SU-DHL-6 (cell line): ENCODE measurements around the gene DDX17.

ENCODE experiments used
- H2AFZ ChIP-seq: fragments of 200-600 bp; sonication (generic); 2 replicates; pipeline ENCODE4 v1.6.1; 2014; ENCODE audit warnings: low read depth, mild to moderate bottlenecking, moderate library complexity, mixed read lengths, antibody characterized with exemption, low read length; ENCODE audit not compliant: severe bottlenecking
- H3F3A ChIP-seq: fragments of 200-600 bp; shearing (Covaris generic); 2 replicates; pipeline ENCODE4 v1.6.0; 2016; ENCODE audit warnings: antibody characterized with exemption, mild to moderate bottlenecking; ENCODE audit not compliant: insufficient read depth
- H3K27ac ChIP-seq: fragments of 200-600 bp; sonication (generic); 2 replicates; pipeline ENCODE4 v1.5.1; 2016; ENCODE audit warnings: low read depth, mild to moderate bottlenecking, low read length, moderate library complexity, mixed read lengths
- H3K27me3 ChIP-seq: fragments of 200-600 bp; sonication (generic), shearing (Covaris generic); 2 replicates; pipeline ENCODE4 v1.6.0; 2014; ENCODE audit warnings: mild to moderate bottlenecking, low read length
- H3K36me3 ChIP-seq: fragments of 200-600 bp; sonication (generic); 2 replicates; pipeline ENCODE4 v1.6.1; 2014; ENCODE audit warnings: mild to moderate bottlenecking, low read length, mixed read lengths
- H3K4me2 ChIP-seq: fragments of 300-600, 200-600 bp; shearing (Covaris generic), sonication (generic); 2 replicates; pipeline ENCODE4 v1.6.0; 2014; ENCODE audit warnings: low read length, low read depth, mild to moderate bottlenecking; ENCODE audit not compliant: poor library complexity, severe bottlenecking
- H3K4me3 ChIP-seq: fragments of 200-600 bp; sonication (generic); 2 replicates; pipeline ENCODE4 v1.5.1; 2014; ENCODE audit warnings: antibody characterized with exemption, low read length, mild to moderate bottlenecking, mixed read lengths; ENCODE audit not compliant: insufficient read depth, poor library complexity, severe bottlenecking
- H3K79me2 ChIP-seq: fragments of 200-600 bp; sonication (generic); 2 replicates; pipeline ENCODE4 v1.6.1; 2014; ENCODE audit warnings: mild to moderate bottlenecking, low read length, moderate library complexity; ENCODE audit not compliant: insufficient read depth
- H3K9ac ChIP-seq: fragments of 200-600 bp; sonication (generic); 2 replicates; pipeline ENCODE4 v1.7.0; 2014; ENCODE audit warnings: mild to moderate bottlenecking, low read length
- H3K9me2 ChIP-seq: fragments of 200-600 bp; sonication (generic); replicated peaks from 2 replicates; pipeline ENCODE4 v1.6.1; 2014; ENCODE audit warnings: low read length; ENCODE audit not compliant: insufficient read depth
- H3K9me3 ChIP-seq: fragments of 200-600 bp; sonication (generic); 2 replicates; pipeline ENCODE4 v1.6.1; 2014; ENCODE audit warnings: low read length, mixed read lengths; ENCODE audit not compliant: insufficient read depth
- H4K20me1 ChIP-seq: fragments of 200-600 bp; sonication (generic); 2 replicates; pipeline ENCODE4 v1.6.1; 2014; ENCODE audit warnings: low read depth, mild to moderate bottlenecking, antibody characterized with exemption, low read length, moderate library complexity, mixed read lengths
- EZH2phosphoT487 ChIP-seq: fragments of 200-600 bp; sonication (generic), shearing (Covaris generic); conservative IDR thresholded peaks from 2 replicates; pipeline ENCODE4 v1.6.1; 2018; ENCODE audit warnings: mild to moderate bottlenecking, antibody characterized with exemption, low read length, moderate library complexity, mixed read lengths
- TF ChIP-seq, protein P1 (sequence below): fragments of 200-600 bp; sonication (generic); IDR thresholded peaks from one replicate; pipeline ENCODE4 v1.5.1; 2017; ENCODE audit warnings: antibody characterized with exemption, mild to moderate bottlenecking, low read length, moderate library complexity; ENCODE audit not compliant: insufficient read depth, poor library complexity, severe bottlenecking

Gene DDX17

GRCh38 chr22:38464992-38465672 lies 41.0 kb downstream of the DDX17 start:
- Histone ChIP-seq H3K9me3 (no peaks in the 10 kb centered on the region), H3K9ac (no peak overlapping the region), H2AFZ (no peak overlapping the region), H3K36me3 (no peaks in the 10 kb centered on the region), H4K20me1 (no peaks in the 10 kb centered on the region), H3K27ac (no peak overlapping the region), H3K79me2 (no peaks in the 10 kb centered on the region), H3K9me2 (no peaks in the 10 kb centered on the region), H3K4me3 (no peak overlapping the region), H3K4me2 (no peak overlapping the region), H3K27me3 (no peaks in the 10 kb centered on the region), H3F3A (no peaks in the 10 kb centered on the region)
- TF ChIP-seq, protein P1, sequence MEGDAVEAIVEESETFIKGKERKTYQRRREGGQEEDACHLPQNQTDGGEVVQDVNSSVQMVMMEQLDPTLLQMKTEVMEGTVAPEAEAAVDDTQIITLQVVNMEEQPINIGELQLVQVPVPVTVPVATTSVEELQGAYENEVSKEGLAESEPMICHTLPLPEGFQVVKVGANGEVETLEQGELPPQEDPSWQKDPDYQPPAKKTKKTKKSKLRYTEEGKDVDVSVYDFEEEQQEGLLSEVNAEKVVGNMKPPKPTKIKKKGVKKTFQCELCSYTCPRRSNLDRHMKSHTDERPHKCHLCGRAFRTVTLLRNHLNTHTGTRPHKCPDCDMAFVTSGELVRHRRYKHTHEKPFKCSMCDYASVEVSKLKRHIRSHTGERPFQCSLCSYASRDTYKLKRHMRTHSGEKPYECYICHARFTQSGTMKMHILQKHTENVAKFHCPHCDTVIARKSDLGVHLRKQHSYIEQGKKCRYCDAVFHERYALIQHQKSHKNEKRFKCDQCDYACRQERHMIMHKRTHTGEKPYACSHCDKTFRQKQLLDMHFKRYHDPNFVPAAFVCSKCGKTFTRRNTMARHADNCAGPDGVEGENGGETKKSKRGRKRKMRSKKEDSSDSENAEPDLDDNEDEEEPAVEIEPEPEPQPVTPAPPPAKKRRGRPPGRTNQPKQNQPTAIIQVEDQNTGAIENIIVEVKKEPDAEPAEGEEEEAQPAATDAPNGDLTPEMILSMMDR = no peak
- TF ChIP-seq EZH2phosphoT487 = no peak

GRCh38 chr22:38462960-38463784 lies 42.9 kb downstream of the DDX17 start:
- H3K27ac ChIP-seq = no peak overlapping the region
- no peaks in the 10 kb centered on the region for H3K79me2 ChIP-seq
- no peak overlapping the region for H3K9ac ChIP-seq
- H3K27me3 ChIP-seq = no peaks in the 10 kb centered on the region
- H3K4me2 ChIP-seq = no peak overlapping the region
- H3K36me3 ChIP-seq = no peaks in the 10 kb centered on the region
- H3K9me2 ChIP-seq = no peaks in the 10 kb centered on the region
- H3K9me3 ChIP-seq = no peaks in the 10 kb centered on the region
- TF ChIP-seq EZH2phosphoT487 = no peak
- TF ChIP-seq, protein P1 = no peak
- no peaks in the 10 kb centered on the region for H3F3A ChIP-seq
- no peaks in the 10 kb centered on the region for H4K20me1 ChIP-seq
- H2AFZ ChIP-seq = no peak overlapping the region
- no peak overlapping the region for H3K4me3 ChIP-seq

GRCh38 chr22:38461414-38462081 lies 44.6 kb downstream of the DDX17 start:
- Histone ChIP-seq H3K79me2 (no peaks in the 10 kb centered on the region), H3K9ac (no peak overlapping the region), H3F3A (no peaks in the 10 kb centered on the region), H3K9me3 (no peaks in the 10 kb centered on the region), H3K9me2 (no peaks in the 10 kb centered on the region), H3K4me2 (peak overlapping the region; percentile 20), H4K20me1 (no peaks in the 10 kb centered on the region), H3K4me3 (no peak overlapping the region), H3K27me3 (no peaks in the 10 kb centered on the region), H2AFZ (no peak overlapping the region), H3K27ac (no peak overlapping the region), H3K36me3 (no peaks in the 10 kb centered on the region)
- TF ChIP-seq, protein P1 = no peak
- no peak for TF ChIP-seq EZH2phosphoT487
